Measurements from ENCODE around the gene MIGA2.

GRCh38 chr9:129070696-129071525 is 34.5 kb downstream of the MIGA2 start:
- TF ChIP-seq MAX (CRISPR knock-in tag; IDR thresholded peaks at IDR 0.05) (no peak), ARID3A (IDR thresholded peaks at IDR 0.05; ENCODE audit: borderline replicate concordance, low read depth, low read length) (no peak), JUND (IDR thresholded peaks at IDR 0.05; ENCODE audit: borderline replicate concordance, low read depth, low read length) (no peak), JUND (tag; IDR thresholded peaks at IDR 0.05; ENCODE audit: borderline replicate concordance, low read depth, low read length) (no peak), ZKSCAN8 (CRISPR knock-in tag; IDR thresholded peaks at IDR 0.05) (no peak), POLR2A (conservative IDR thresholded peaks at IDR 0.05) (no peak), ILK (tag; IDR thresholded peaks at IDR 0.05; ENCODE audit: borderline replicate concordance, low read depth) (no peak), HNRNPUL1 (IDR thresholded peaks at IDR 0.05; ENCODE audit: low read length) (no peak), NR1H2 (CRISPR knock-in tag; IDR thresholded peaks at IDR 0.05) (no peak), GATAD2B (IDR thresholded peaks at IDR 0.05; ENCODE audit: borderline replicate concordance) (no peak)
- TF ChIP-seq, protein P1, sequence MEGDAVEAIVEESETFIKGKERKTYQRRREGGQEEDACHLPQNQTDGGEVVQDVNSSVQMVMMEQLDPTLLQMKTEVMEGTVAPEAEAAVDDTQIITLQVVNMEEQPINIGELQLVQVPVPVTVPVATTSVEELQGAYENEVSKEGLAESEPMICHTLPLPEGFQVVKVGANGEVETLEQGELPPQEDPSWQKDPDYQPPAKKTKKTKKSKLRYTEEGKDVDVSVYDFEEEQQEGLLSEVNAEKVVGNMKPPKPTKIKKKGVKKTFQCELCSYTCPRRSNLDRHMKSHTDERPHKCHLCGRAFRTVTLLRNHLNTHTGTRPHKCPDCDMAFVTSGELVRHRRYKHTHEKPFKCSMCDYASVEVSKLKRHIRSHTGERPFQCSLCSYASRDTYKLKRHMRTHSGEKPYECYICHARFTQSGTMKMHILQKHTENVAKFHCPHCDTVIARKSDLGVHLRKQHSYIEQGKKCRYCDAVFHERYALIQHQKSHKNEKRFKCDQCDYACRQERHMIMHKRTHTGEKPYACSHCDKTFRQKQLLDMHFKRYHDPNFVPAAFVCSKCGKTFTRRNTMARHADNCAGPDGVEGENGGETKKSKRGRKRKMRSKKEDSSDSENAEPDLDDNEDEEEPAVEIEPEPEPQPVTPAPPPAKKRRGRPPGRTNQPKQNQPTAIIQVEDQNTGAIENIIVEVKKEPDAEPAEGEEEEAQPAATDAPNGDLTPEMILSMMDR (IDR thresholded peaks at IDR 0.05 in 2 of 3, conservative IDR thresholded peaks at IDR 0.05 in 1 of 3; ENCODE audit: insufficient read depth in 2 of 3, low read depth in 1 of 3, low read length in 3 of 3) = no peak
- TF ChIP-seq, protein P2, sequence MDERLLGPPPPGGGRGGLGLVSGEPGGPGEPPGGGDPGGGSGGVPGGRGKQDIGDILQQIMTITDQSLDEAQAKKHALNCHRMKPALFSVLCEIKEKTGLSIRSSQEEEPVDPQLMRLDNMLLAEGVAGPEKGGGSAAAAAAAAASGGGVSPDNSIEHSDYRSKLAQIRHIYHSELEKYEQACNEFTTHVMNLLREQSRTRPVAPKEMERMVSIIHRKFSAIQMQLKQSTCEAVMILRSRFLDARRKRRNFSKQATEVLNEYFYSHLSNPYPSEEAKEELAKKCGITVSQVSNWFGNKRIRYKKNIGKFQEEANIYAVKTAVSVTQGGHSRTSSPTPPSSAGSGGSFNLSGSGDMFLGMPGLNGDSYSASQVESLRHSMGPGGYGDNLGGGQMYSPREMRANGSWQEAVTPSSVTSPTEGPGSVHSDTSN (CRISPR knock-in tag; IDR thresholded peaks at IDR 0.05; ENCODE audit: low read depth) = no peak
- TF ChIP-seq, protein P2 (tag; conservative IDR thresholded peaks at IDR 0.05; ENCODE audit: low read depth) = no peak
